NB4 (cell line): Measurements from ENCODE around the gene RSPO1.
"Not testable (repeated sequence)": the region's sequence is repeated elsewhere in the genome, so short reads cannot be mapped to it uniquely, and the experiment has no call there.

Source experiments
- DNase-seq: peaks from one replicate; pipeline ENCODE4 v3.0.0; 2010; ENCODE audit warnings: low read depth
- H3K4me3 ChIP-seq: one replicate; pipeline ENCODE4 v1.5.1; 2011; ENCODE audit warnings: mild to moderate bottlenecking, low read depth, low read length, moderate library complexity
- CTCF ChIP-seq: IDR thresholded peaks from one replicate; pipeline ENCODE4 v1.5.1; 2012; ENCODE audit warnings: low read depth, low read length
- MAX ChIP-seq: IDR thresholded peaks from 2 replicates; pipeline ENCODE4 v1.6.1; 2011; ENCODE audit warnings: low read depth, low read length
- MYC ChIP-seq: IDR thresholded peaks from 2 replicates; pipeline ENCODE4 v1.6.1; 2011; ENCODE audit warnings: low read depth, low read length
- POLR2A ChIP-seq: IDR thresholded peaks from 2 replicates; pipeline ENCODE4 v1.6.1; 2011; ENCODE audit warnings: mild to moderate bottlenecking; ENCODE audit not compliant: insufficient read length; ENCODE audit errors: extremely low read depth

Gene RSPO1

GRCh38 chr1:37634244-37634991 lies at the start of gene RSPO1:
Gene RSPO1, minus strand, starts transcription at chr1:37634892. Its CDS starts 5,231 bp downstream, at chr1:37629661.
- TF ChIP-seq MAX (no peak), POLR2A (no peak), MYC (no peak), CTCF (no peak)
- no peak within 1 kb of the TSS for H3K4me3 ChIP-seq
- peak; percentile 33 for DNase-seq

- not testable (repeated sequence) for DNase-seq, H3K4me3 ChIP-seq
Measured at GRCh38 chr1:37684182-37684581, 49.5 kb upstream of the RSPO1 start.

GRCh38 chr1:37682334-37682987 lies 47.8 kb upstream of the RSPO1 start:
- H3K4me3 ChIP-seq, result no peak overlapping the region
- peak; percentile 76 for DNase-seq
- TF ChIP-seq CTCF (peak; percentile 87), POLR2A (no peak), MYC (peak; percentile 8; the same call in 1 of the 2 replicates), MAX (0 out of 2 replicates have a peak, but pooled peaks have one; percentile 7)

GRCh38 chr1:37680933-37681332 lies 46.2 kb upstream of the RSPO1 start:
- H3K4me3 ChIP-seq, result no peak overlapping the region
- no peak for DNase-seq
- TF ChIP-seq CTCF (no peak), POLR2A (no peak), MYC (no peak), MAX (no peak)

- H3K4me3 ChIP-seq, result no peak overlapping the region
- DNase-seq, result no peak
- TF ChIP-seq MYC, result no peak
- no peak for TF ChIP-seq POLR2A
- no peak for TF ChIP-seq MAX
- no peak for TF ChIP-seq CTCF
Measured at GRCh38 chr1:37677808-37678207, 43.1 kb upstream of the RSPO1 start.

- DNase-seq, result no peak
- no peak overlapping the region for H3K4me3 ChIP-seq
- TF ChIP-seq MAX, result no peak
- TF ChIP-seq MYC, result no peak
- no peak for TF ChIP-seq POLR2A
- TF ChIP-seq CTCF, result no peak
Measured at GRCh38 chr1:37677143-37677439, 42.4 kb upstream of the RSPO1 start.
